SK-N-SH treated with all-trans-retinoic acid at 6 μM for 48 hours (cell line): Measurements from ENCODE around the gene ARF3.

Experiments
- BACH2 ChIP-seq: fragments of 250-450 bp; sonication (Bioruptor Pico); IDR thresholded peaks from 2 replicates; pipeline ENCODE4 v1.9.0; 2021; ENCODE audit warnings: mild to moderate bottlenecking, borderline replicate concordance
- CSDC2 ChIP-seq: fragments of 250-450 bp; sonication (Bioruptor Pico); IDR thresholded peaks from 2 replicates; pipeline ENCODE4 v1.5.0; 2020; ENCODE audit warnings: mild to moderate bottlenecking, moderate library complexity
- GLIS3 ChIP-seq: fragments of 250-450 bp; sonication (Bioruptor Pico); IDR thresholded peaks from 2 replicates; pipeline ENCODE4 v1.5.0; 2020; ENCODE audit warnings: mild to moderate bottlenecking, moderate library complexity
- RARB ChIP-seq: fragments of 250-450 bp; sonication (Bioruptor Pico); IDR thresholded peaks from 2 replicates; pipeline ENCODE4 v1.8.0; 2021; ENCODE audit warnings: mild to moderate bottlenecking, moderate library complexity
- SNAI2 ChIP-seq: fragments of 250-450 bp; sonication (Bioruptor Pico); IDR thresholded peaks from 2 replicates; pipeline ENCODE4 v1.5.0; 2020; ENCODE audit warnings: mild to moderate bottlenecking, moderate library complexity
- ZFP3 ChIP-seq: fragments of 250-450 bp; sonication (Bioruptor Pico); IDR thresholded peaks from 2 replicates; pipeline ENCODE4 v1.5.0; 2020; ENCODE audit warnings: mild to moderate bottlenecking, moderate library complexity
- ZNF70 ChIP-seq: fragments of 450-650 bp; formaldehyde crosslinking; IDR thresholded peaks from 2 replicates; pipeline ENCODE4 v1.5.0; 2020; ENCODE audit warnings: mild to moderate bottlenecking, moderate library complexity
- TF ChIP-seq, protein P1 (sequence below): fragments of 250-450 bp; sonication (Bioruptor Pico); IDR thresholded peaks from 2 replicates; pipeline ENCODE4 v1.5.1; 2020; ENCODE audit warnings: low read depth, mild to moderate bottlenecking, moderate library complexity
- TF ChIP-seq, protein P2 (sequence below): fragments of 250-450 bp; sonication (Bioruptor Pico); IDR thresholded peaks from 2 replicates; pipeline ENCODE4 v1.8.0; 2021; ENCODE audit warnings: low read depth, mild to moderate bottlenecking, moderate library complexity, borderline replicate concordance
- TF ChIP-seq, protein P3 (sequence below): fragments of 250-450 bp; sonication (Bioruptor Pico); IDR thresholded peaks from 2 replicates; pipeline ENCODE4 v1.8.0; 2020; ENCODE audit warnings: mild to moderate bottlenecking, moderate library complexity, borderline replicate concordance

DNA sequence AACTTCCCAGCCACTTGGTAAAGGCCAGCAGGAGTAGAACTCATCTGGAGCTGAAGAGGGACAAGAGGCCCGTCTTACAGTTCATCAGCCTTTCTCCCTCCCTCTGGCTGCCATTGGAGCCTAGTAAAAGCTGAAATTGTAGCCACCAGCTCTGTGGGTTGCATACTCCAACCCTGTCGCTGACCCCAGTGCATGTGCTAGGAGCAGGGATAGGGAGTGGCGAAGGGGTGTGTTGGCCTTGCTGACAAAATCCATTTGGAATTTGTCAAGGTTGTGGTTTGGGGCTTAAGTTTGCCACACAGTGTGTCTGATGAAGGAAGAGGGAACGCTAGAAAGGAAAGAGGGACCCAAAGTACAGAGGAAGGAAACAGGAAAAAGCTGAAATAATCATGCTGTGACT lies 4.0 kb upstream of the ARF3 start:
- TF ChIP-seq, protein P1, sequence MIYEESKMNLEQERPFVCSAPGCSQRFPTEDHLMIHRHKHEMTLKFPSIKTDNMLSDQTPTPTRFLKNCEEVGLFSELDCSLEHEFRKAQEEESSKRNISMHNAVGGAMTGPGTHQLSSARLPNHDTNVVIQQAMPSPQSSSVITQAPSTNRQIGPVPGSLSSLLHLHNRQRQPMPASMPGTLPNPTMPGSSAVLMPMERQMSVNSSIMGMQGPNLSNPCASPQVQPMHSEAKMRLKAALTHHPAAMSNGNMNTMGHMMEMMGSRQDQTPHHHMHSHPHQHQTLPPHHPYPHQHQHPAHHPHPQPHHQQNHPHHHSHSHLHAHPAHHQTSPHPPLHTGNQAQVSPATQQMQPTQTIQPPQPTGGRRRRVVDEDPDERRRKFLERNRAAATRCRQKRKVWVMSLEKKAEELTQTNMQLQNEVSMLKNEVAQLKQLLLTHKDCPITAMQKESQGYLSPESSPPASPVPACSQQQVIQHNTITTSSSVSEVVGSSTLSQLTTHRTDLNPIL (CRISPR knock-in tag) = no peak
- TF ChIP-seq RARB (CRISPR knock-in tag) (no peak), BACH2 (CRISPR knock-in tag) (no peak), GLIS3 (CRISPR knock-in tag) (no peak), ZFP3 (CRISPR knock-in tag) (no peak), SNAI2 (CRISPR knock-in tag) (no peak), CSDC2 (no peak), ZNF70 (CRISPR knock-in tag) (no peak)
- TF ChIP-seq, protein P2, sequence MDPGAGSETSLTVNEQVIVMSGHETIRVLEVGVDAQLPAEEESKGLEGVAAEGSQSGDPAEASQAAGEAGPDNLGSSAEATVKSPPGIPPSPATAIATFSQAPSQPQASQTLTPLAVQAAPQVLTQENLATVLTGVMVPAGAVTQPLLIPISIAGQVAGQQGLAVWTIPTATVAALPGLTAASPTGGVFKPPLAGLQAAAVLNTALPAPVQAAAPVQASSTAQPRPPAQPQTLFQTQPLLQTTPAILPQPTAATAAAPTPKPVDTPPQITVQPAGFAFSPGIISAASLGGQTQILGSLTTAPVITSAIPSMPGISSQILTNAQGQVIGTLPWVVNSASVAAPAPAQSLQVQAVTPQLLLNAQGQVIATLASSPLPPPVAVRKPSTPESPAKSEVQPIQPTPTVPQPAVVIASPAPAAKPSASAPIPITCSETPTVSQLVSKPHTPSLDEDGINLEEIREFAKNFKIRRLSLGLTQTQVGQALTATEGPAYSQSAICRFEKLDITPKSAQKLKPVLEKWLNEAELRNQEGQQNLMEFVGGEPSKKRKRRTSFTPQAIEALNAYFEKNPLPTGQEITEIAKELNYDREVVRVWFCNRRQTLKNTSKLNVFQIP = no peak
- TF ChIP-seq, protein P3, sequence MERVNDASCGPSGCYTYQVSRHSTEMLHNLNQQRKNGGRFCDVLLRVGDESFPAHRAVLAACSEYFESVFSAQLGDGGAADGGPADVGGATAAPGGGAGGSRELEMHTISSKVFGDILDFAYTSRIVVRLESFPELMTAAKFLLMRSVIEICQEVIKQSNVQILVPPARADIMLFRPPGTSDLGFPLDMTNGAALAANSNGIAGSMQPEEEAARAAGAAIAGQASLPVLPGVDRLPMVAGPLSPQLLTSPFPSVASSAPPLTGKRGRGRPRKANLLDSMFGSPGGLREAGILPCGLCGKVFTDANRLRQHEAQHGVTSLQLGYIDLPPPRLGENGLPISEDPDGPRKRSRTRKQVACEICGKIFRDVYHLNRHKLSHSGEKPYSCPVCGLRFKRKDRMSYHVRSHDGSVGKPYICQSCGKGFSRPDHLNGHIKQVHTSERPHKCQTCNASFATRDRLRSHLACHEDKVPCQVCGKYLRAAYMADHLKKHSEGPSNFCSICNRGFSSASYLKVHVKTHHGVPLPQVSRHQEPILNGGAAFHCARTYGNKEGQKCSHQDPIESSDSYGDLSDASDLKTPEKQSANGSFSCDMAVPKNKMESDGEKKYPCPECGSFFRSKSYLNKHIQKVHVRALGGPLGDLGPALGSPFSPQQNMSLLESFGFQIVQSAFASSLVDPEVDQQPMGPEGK (CRISPR knock-in tag) = no peak
